ENCODE measurements around the gene PTPN4. TPM values are rescaled to one million over a fixed set of nuclear protein-coding genes. Genes with fewer than 3 reads are reported as not detected.

Gene PTPN4
- total and polyA plus RNA-seq, 2 of the 13 experiments (the other 11 are each of a cell fraction or from before 2014, with no cell fraction given) = 20.3 to 34.6 TPM

DNA sequence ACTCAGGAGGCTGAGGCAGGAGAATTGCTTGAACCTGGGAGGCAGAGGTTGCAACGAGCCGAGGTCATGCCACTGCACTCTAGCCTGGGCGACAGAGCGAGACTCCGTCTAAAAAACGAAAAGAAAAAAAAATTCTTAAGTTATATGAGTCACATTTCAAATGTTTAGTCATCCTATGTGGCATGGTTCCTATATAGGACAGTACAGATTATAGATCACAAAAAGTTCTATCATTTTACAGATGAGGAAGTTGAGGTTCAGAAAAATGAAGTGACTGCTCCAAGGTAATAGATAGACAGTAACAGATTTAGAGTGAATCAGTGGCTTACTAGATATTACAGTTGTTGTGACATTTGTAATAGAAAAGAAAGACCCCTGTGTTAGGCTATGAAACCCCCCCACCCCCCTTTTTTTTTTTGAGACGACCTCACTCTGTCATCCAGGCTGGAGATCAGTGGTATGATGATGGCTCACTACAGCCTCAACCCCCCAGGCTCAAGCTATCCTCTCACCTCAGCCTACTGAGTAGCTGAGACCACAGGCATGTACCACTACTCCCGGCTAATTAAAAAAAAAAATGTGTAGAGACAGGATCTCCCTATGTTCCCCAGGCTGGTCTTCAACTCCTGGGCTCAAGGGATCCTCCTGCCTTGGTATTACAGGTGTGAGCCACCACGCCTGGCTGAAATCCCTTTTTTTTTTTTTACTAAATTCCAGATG lies 22.7 kb downstream of the PTPN4 start (continued):
- TF ChIP-seq GFI1 (CRISPR knock-in tag; IDR thresholded peaks at IDR 0.05; ENCODE audit: borderline replicate concordance) (no peak), ZNF331 (CRISPR knock-in tag; IDR thresholded peaks at IDR 0.05) (no peak), CEBPB (IDR thresholded peaks at IDR 0.05; ENCODE audit: borderline replicate concordance, low read depth, low read length) (no peak), FOXA1 (IDR thresholded peaks at IDR 0.05) (no peak), FOXA1 (CRISPR knock-in tag; IDR thresholded peaks at IDR 0.05) (no peak), ZNF224 (CRISPR knock-in tag; IDR thresholded peaks at IDR 0.05) (no peak)

DNA sequence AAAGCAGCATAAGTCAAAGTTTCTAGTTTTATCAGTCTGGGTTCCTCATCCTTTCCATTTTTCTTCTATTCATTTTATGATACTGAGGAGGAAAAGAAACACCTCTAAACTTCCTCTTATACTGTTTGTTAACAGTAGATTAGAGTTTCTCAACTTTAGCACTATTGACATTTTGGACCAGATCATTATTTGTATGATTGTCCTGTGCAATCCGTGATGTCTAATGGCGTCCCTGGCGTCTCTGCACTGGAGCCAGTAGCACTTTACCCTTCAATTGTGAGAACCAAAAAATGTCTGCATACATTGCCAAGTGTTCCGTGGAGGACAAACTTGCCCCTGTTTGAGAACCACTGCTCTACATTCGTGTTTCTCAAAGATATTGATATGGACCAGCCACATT lies 25.2 kb downstream of the PTPN4 start:
- ChIA-PET CTCF (ENCODE audit: low intra/inter-chr PET ratio, low total read pairs) (no interaction called here), POLR2A (no interaction called here)
- no peak overlapping the region for H3K27ac ChIP-seq (ENCODE audit: extremely low read length, insufficient read depth, low read length)
- FAIRE-seq = no peak
- H3K4me2 ChIP-seq (ENCODE audit: low read depth, low read length) = no peak overlapping the region
- WGBS (ENCODE audit: low lambda C conversion rate) = 93% methylated on average over 5 of the region's 5 CpGs
- H2AFZ ChIP-seq (ENCODE audit: low read length) = no peak overlapping the region
- in situ Hi-C loops (cut with HindIII; ENCODE audit: extremely low pct_ligation_motif_present, low pct_unique_long_range_greater_than_20kb) (no loop called here), intact Hi-C loops (cut with micrococcal nuclease; ENCODE audit: unreplicated experiment) (no loop called here)
- peaks cover 4% of the 10 kb centered on the region; the same call in 1 of the 2 replicates for H4K20me1 ChIP-seq (ENCODE audit: insufficient read depth, low read length)
- H3K27me3 ChIP-seq (ENCODE audit: control insufficient read depth in 1 of 2, insufficient read depth in 2 of 2, low read length in 2 of 2) = no peaks in the 10 kb centered on the region
- H3K36me3 ChIP-seq (replicated peaks in 1 of 2; ENCODE audit: control insufficient read depth in 1 of 2, insufficient read depth in 2 of 2, low read length in 2 of 2) = no peaks in the 10 kb centered on the region; a peak in 2 of 5 replicates
- H3K4me1 ChIP-seq (ENCODE audit: insufficient read depth, low read length) = no peaks in the 10 kb centered on the region
- no peak for DNase-seq (ENCODE audit: low spot score)
- no TSS peak for BruUV-seq (replicated peaks)
- peaks cover 80% of the 10 kb centered on the region for H3K79me2 ChIP-seq (ENCODE audit: insufficient read depth, low read length)
- ATAC-seq = no peak
- H3K4me3 ChIP-seq (replicated peaks in 1 of 3; ENCODE audit: insufficient read depth in 1 of 3, low read depth in 2 of 3, low read length in 3 of 3) = no peak overlapping the region
- H3K9ac ChIP-seq (ENCODE audit: insufficient read depth, low read depth, low read length) = no peak overlapping the region
- H3K9me3 ChIP-seq (ENCODE audit: low read length) = no peaks in the 10 kb centered on the region
- TF ChIP-seq, protein P1, sequence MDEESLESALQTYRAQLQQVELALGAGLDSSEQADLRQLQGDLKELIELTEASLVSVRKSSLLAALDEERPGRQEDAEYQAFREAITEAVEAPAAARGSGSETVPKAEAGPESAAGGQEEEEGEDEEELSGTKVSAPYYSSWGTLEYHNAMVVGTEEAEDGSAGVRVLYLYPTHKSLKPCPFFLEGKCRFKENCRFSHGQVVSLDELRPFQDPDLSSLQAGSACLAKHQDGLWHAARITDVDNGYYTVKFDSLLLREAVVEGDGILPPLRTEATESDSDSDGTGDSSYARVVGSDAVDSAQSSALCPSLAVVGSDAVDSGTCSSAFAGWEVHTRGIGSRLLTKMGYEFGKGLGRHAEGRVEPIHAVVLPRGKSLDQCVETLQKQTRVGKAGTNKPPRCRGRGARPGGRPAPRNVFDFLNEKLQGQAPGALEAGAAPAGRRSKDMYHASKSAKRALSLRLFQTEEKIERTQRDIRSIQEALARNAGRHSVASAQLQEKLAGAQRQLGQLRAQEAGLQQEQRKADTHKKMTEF (CRISPR knock-in tag; IDR thresholded peaks at IDR 0.05) = no peak
- TF ChIP-seq SP1 (IDR thresholded peaks at IDR 0.05) (no peak), SP1 (CRISPR knock-in tag; IDR thresholded peaks at IDR 0.05) (no peak), ZC3H13 (CRISPR knock-in tag; IDR thresholded peaks at IDR 0.05) (no peak), ZNF567 (CRISPR knock-in tag; IDR thresholded peaks at IDR 0.05; ENCODE audit: borderline replicate concordance) (no peak), ATAD3A (CRISPR knock-in tag; IDR thresholded peaks at IDR 0.05) (no peak), MED8 (CRISPR knock-in tag; IDR thresholded peaks at IDR 0.05; ENCODE audit: insufficient replicate concordance) (no peak), ZBTB3 (CRISPR knock-in tag; IDR thresholded peaks at IDR 0.05; ENCODE audit: borderline replicate concordance, low read depth) (no peak), STAG1 (CRISPR knock-in tag; IDR thresholded peaks at IDR 0.05) (no peak)
- TF ChIP-seq, protein P2, sequence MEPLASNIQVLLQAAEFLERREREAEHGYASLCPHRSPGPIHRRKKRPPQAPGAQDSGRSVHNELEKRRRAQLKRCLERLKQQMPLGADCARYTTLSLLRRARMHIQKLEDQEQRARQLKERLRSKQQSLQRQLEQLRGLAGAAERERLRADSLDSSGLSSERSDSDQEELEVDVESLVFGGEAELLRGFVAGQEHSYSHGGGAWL (CRISPR knock-in tag; IDR thresholded peaks at IDR 0.05) = no peak
- TF ChIP-seq, protein P3, sequence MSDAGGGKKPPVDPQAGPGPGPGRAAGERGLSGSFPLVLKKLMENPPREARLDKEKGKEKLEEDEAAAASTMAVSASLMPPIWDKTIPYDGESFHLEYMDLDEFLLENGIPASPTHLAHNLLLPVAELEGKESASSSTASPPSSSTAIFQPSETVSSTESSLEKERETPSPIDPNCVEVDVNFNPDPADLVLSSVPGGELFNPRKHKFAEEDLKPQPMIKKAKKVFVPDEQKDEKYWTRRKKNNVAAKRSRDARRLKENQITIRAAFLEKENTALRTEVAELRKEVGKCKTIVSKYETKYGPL (CRISPR knock-in tag; IDR thresholded peaks at IDR 0.05) = no peak
- TF ChIP-seq, protein P4, sequence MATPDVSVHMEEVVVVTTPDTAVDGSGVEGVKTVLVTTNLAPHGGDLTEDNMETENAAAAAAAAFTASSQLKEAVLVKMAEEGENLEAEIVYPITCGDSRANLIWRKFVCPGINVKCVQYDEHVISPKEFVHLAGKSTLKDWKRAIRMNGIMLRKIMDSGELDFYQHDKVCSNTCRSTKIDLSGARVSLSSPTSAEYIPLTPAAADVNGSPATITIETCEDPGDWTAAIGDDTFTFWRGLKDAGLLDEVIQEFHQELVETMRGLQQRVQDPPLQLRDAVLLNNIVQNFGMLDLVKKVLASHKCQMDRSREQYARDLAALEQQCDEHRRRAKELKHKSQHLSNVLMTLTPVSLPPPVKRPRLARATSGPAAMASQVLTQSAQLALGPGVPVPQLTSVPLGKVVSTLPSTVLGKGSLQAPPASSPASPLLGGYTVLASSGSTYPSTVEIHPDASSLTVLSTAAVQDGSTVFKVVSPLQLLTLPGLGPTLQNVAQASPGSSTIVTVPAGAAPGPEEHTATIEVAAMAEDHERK (CRISPR knock-in tag; IDR thresholded peaks at IDR 0.05; ENCODE audit: low read depth) = no peak

All from HepG2 (cell line).